Osteoblast (primary cell): ENCODE measurements around the gene RHOF. TPM values are rescaled to one million over a fixed set of nuclear protein-coding genes. Genes with fewer than 3 reads are reported as not detected.

Source experiments
- DNase-seq: peaks from one replicate; pipeline ENCODE4 v3.0.0; 2011; ENCODE audit warnings: low spot score, mixed read lengths; ENCODE audit not compliant: insufficient read length; ENCODE audit errors: missing footprints
- H2AFZ ChIP-seq: 2 replicates; pipeline ENCODE4 v1.6.0; 2011; ENCODE audit warnings: mild to moderate bottlenecking, low read length
- H3K27ac ChIP-seq: 2 replicates; pipeline ENCODE4 v1.5.1; 2011; ENCODE audit warnings: mild to moderate bottlenecking, low read depth, low read length, moderate library complexity
- H3K27me3 ChIP-seq: 2 replicates; pipeline ENCODE4 v1.6.0; 2012; ENCODE audit warnings: mild to moderate bottlenecking, control low read depth, inconsistent platforms, low read length, moderate library complexity; ENCODE audit not compliant: insufficient read depth
- H3K36me3 ChIP-seq: 2 replicates; pipeline ENCODE4 v1.5.1; 2011; ENCODE audit warnings: mild to moderate bottlenecking, low read length, control low read depth, moderate library complexity; ENCODE audit not compliant: insufficient read depth
- H3K4me1 ChIP-seq: 2 replicates; pipeline ENCODE4 v1.5.1; 2011; ENCODE audit warnings: mild to moderate bottlenecking, low read length, control low read depth, moderate library complexity; ENCODE audit not compliant: insufficient read depth
- H3K4me2 ChIP-seq: 2 replicates; pipeline ENCODE4 v1.6.0; 2011; ENCODE audit warnings: mild to moderate bottlenecking, low read length; ENCODE audit not compliant: insufficient read depth
- H3K4me3 ChIP-seq: fragments of 200-600 bp; sonication (generic); 3 replicates; pipeline ENCODE4 v1.5.1; 2012; ENCODE audit warnings: mild to moderate bottlenecking, low read length, inconsistent platforms; ENCODE audit not compliant: insufficient read depth
- H3K79me2 ChIP-seq: 2 replicates; pipeline ENCODE4 v1.6.0; 2012; ENCODE audit warnings: mild to moderate bottlenecking, low read length, control low read depth, inconsistent platforms; ENCODE audit not compliant: insufficient read depth
- H3K9me3 ChIP-seq: 2 replicates; pipeline ENCODE4 v1.5.1; 2011; ENCODE audit warnings: low read depth, low read length, control low read depth
- H4K20me1 ChIP-seq: 2 replicates; pipeline ENCODE4 v1.6.0; 2012; ENCODE audit warnings: mild to moderate bottlenecking, low read length, control low read depth; ENCODE audit not compliant: insufficient read depth
- CTCF ChIP-seq: IDR thresholded peaks from 2 replicates; pipeline ENCODE4 v1.5.1; 2011; ENCODE audit warnings: mild to moderate bottlenecking, low read depth, low read length, moderate library complexity; ENCODE audit errors: extremely low read depth
- total RNA-seq: library from RNA; depleted of rRNA; stranded (reverse); fragments of >200 nt; gene quantifications from 2 replicates; pipeline ENCODE4 v1.2.3, GENCODE V29; 2012

Gene RHOF
- total RNA-seq, 1 donor = 8.3 TPM

- Histone ChIP-seq H3K4me1 (peaks cover 3% of the 10 kb centered on the region), H3K9me3 (no peaks in the 10 kb centered on the region), H3K36me3 (no peaks in the 10 kb centered on the region), H3K4me2 (no peak overlapping the region), H3K27ac (no peak overlapping the region), H3K27me3 (no peaks in the 10 kb centered on the region), H4K20me1 (no peaks in the 10 kb centered on the region), H3K4me3 (no peak overlapping the region), H3K79me2 (no peaks in the 10 kb centered on the region), H2AFZ (no peak overlapping the region)
- peak; percentile 17 for TF ChIP-seq CTCF
- DNase-seq = no peak
Observed at GRCh38 chr12:121837680-121838079, 44.2 kb upstream of the RHOF start.

- H2AFZ ChIP-seq = no peak overlapping the region
- H3K27me3 ChIP-seq = no peaks in the 10 kb centered on the region
- H3K4me2 ChIP-seq = no peak overlapping the region
- peaks cover 44% of the 10 kb centered on the region for H3K36me3 ChIP-seq
- H3K9me3 ChIP-seq = no peaks in the 10 kb centered on the region
- H3K4me3 ChIP-seq = no peak overlapping the region
- H4K20me1 ChIP-seq = peaks cover 15% of the 10 kb centered on the region
- H3K79me2 ChIP-seq = no peaks in the 10 kb centered on the region
- TF ChIP-seq CTCF = no peak
- H3K27ac ChIP-seq = no peak overlapping the region
- peak; percentile 31 for DNase-seq
- H3K4me1 ChIP-seq = no peaks in the 10 kb centered on the region
Observed at GRCh38 chr12:121831571-121832245, 38.2 kb upstream of the RHOF start.

GRCh38 chr12:121830588-121831265 is 37.2 kb upstream of the RHOF start:
- DNase-seq = peak; percentile 67
- H2AFZ ChIP-seq = no peak overlapping the region
- H3K4me2 ChIP-seq = no peak overlapping the region
- H3K27me3 ChIP-seq = no peaks in the 10 kb centered on the region
- H3K79me2 ChIP-seq = no peaks in the 10 kb centered on the region
- H3K27ac ChIP-seq = no peak overlapping the region
- H3K36me3 ChIP-seq = peaks cover 51% of the 10 kb centered on the region
- H3K4me1 ChIP-seq = no peaks in the 10 kb centered on the region
- no peak for TF ChIP-seq CTCF
- H3K4me3 ChIP-seq = no peak overlapping the region
- H4K20me1 ChIP-seq = peaks cover 15% of the 10 kb centered on the region
- no peaks in the 10 kb centered on the region for H3K9me3 ChIP-seq

- H2AFZ ChIP-seq = no peak overlapping the region
Observed at GRCh38 chr12:121830134-121830533, 36.6 kb upstream of the RHOF start.

More at GRCh38 chr12:121830134-121830533, 36.6 kb upstream of the RHOF start:
- Histone ChIP-seq H3K36me3 (peaks cover 51% of the 10 kb centered on the region), H3K4me3 (no peak overlapping the region), H3K27ac (no peak overlapping the region), H4K20me1 (peaks cover 15% of the 10 kb centered on the region), H3K4me1 (no peaks in the 10 kb centered on the region), H3K9me3 (no peaks in the 10 kb centered on the region), H3K27me3 (no peaks in the 10 kb centered on the region), H3K79me2 (no peaks in the 10 kb centered on the region), H3K4me2 (no peak overlapping the region)
- peak; percentile 17 for DNase-seq
- no peak for TF ChIP-seq CTCF
